HG03039 (cell line): ENCODE measurements around the gene SLC39A8.
"Not testable (repeated sequence)": the region's sequence is repeated elsewhere in the genome, so short reads cannot be mapped to it uniquely, and the experiment has no call there.

ENCODE experiments used
- ATAC-seq: cut with Tn5 transposase; IDR thresholded peaks from one replicate; pipeline ENCODE4 v1.9.1; 2021; ENCODE audit warnings: mild to moderate bottlenecking, moderate library complexity; ENCODE audit not compliant: unreplicated experiment

SLC39A8 gene

GRCh38 chr4:102344954-102345794, at the start of gene SLC39A8:
SLC39A8 (minus strand) TSS chr4:102345482; CDS start chr4:102344662, 820 bp downstream.
- ATAC-seq, result peak; percentile 80

GRCh38 chr4:102392033-102392744, 46.9 kb upstream of the SLC39A8 start:
- no peak for ATAC-seq

- peak; percentile 74 for ATAC-seq
These were observed 45.2 kb upstream of the SLC39A8 start for GRCh38 chr4:102390438-102390837.

GRCh38 chr4:102388611-102389010, 43.3 kb upstream of the SLC39A8 start:
- ATAC-seq, result no peak

- ATAC-seq, result no peak
These were observed 42.4 kb upstream of the SLC39A8 start for GRCh38 chr4:102387552-102388150.

- no peak for ATAC-seq
These were observed 41.7 kb upstream of the SLC39A8 start for GRCh38 chr4:102386966-102387365.

GRCh38 chr4:102380253-102380652, 35.0 kb upstream of the SLC39A8 start:
- not testable (repeated sequence) for ATAC-seq

- no peak for ATAC-seq
These were observed 17.7 kb upstream of the SLC39A8 start for GRCh38 chr4:102362922-102363432.

- no peak for ATAC-seq
These were observed 12.8 kb upstream of the SLC39A8 start for GRCh38 chr4:102358128-102358527.

- ATAC-seq, result not testable (repeated sequence)
These were observed 12.4 kb upstream of the SLC39A8 start for GRCh38 chr4:102357637-102358036.

GRCh38 chr4:102356562-102357202, 11.4 kb upstream of the SLC39A8 start:
- no peak for ATAC-seq

GRCh38 chr4:102355748-102356147, 10.5 kb upstream of the SLC39A8 start:
- ATAC-seq, result no peak

GRCh38 chr4:102354671-102355454, 9.6 kb upstream of the SLC39A8 start:
- no peak for ATAC-seq

GRCh38 chr4:102352781-102353180, 7.5 kb upstream of the SLC39A8 start:
- ATAC-seq, result no peak

- ATAC-seq, result no peak
These were observed 5.4 kb upstream of the SLC39A8 start for GRCh38 chr4:102350634-102351033.

GRCh38 chr4:102348701-102349100, 3.4 kb upstream of the SLC39A8 start:
- ATAC-seq, result no peak

- no peak for ATAC-seq
These were observed 466 bp upstream of the SLC39A8 start for GRCh38 chr4:102345795-102346100.

GRCh38 chr4:102344520-102344953, 745 bp downstream of the SLC39A8 start:
- peak; percentile 48 for ATAC-seq

GRCh38 chr4:102343964-102344519, 1.2 kb downstream of the SLC39A8 start:
- ATAC-seq, result no peak
